Psoas muscle (tissue), 8 donors: ENCODE data around the gene DENND1A. TPM values are rescaled to one million over a fixed set of nuclear protein-coding genes. Genes with fewer than 3 reads are reported as not detected.

Experiments
- ATAC-seq, 4 donors: fragments of 200-7000 bp; cut with Tn5 transposase; one replicate each; pipeline ENCODE4 v1.9.1; 2020; ENCODE audit warnings: moderate library complexity in 3 of 4, mild to moderate bottlenecking in 2 of 4
- DNase-seq, 2 donors: peaks; one replicate each; pipeline ENCODE4 v3.0.0-alpha.2; 2020
- H3K27ac ChIP-seq: fragments of 200-600 bp; one replicate; pipeline ENCODE4 v1.8.0; 2022
- H3K27me3 ChIP-seq, 3 donors: fragments of 200-600 bp in 1 of 3; one replicate each; pipeline versions ENCODE4 v1.6.1 to v1.8.0; 2013 to 2022; ENCODE audit warnings: low read length in 2 of 3, mild to moderate bottlenecking in 2 of 3, moderate library complexity in 1 of 3; ENCODE audit not compliant: insufficient read depth in 3 of 3
- H3K36me3 ChIP-seq, 2 donors: fragments of 200-600 bp in 1 of 2; one replicate each; pipeline versions ENCODE4 v1.6.1 to v1.8.0; 2013 to 2022; ENCODE audit warnings: low read depth in 1 of 2, mild to moderate bottlenecking in 1 of 2, moderate library complexity in 1 of 2; ENCODE audit not compliant: insufficient read depth in 1 of 2
- H3K4me1 ChIP-seq: fragments of 200-600 bp; one replicate; pipeline ENCODE4 v1.8.0; 2022
- H3K4me3 ChIP-seq: fragments of 200-600 bp; one replicate; pipeline ENCODE4 v1.8.0; 2022; ENCODE audit warnings: mild to moderate bottlenecking
- H3K9me3 ChIP-seq: fragments of 200-600 bp; one replicate; pipeline ENCODE4 v1.8.0; 2022
- WGBS, 3 donors: extraction: QIAGEN DNeasy Blood & Tissue Kit; methylation state at CpG; one replicate each; pipeline versions ENCODE4 v1.1.6 to v1.1.7; 2013; 5-methylcytosine and 5-hydroxymethylcytosine counted together
- intact Hi-C, 2 donors: fragments of 100-400 bp; cut with DNase I; formaldehyde crosslinking; loops; one replicate each; pipeline versions ENCODE4 v1.11.0 to v1.14.2; 2022
- polyA plus RNA-seq, 3 donors: library from polyadenylated mRNA; stranded (reverse); fragments of 200-250 nt; gene quantifications; one replicate each; pipeline ENCODE4 v1.2.3, GENCODE V29; 2013
- total RNA-seq, 4 donors: library from RNA; stranded (reverse); fragmentation: NEBNext Ultra II Directional in 2 of 4; extraction: Animal tissue kit (Norgen Biotek cat#: 25700) in 2 of 4; gene quantifications; one replicate each; pipeline versions ENCODE4 v1.2.1 to v1.2.4, GENCODE V29; 2021 to 2023
- TF ChIP-seq, protein P1 (sequence below): fragments of 200-600 bp; IDR thresholded peaks from one replicate; pipeline ENCODE4 v1.8.0; 2022; ENCODE audit warnings: antibody characterized with exemption
- donor health status: healthy with polysubstance abuse.
- donor health status: DM: no; HTN: no; CAD: no; lungs with moderate emphysema.
- donor health status: Bipolar disorder and iron deficiency.
- donor health status: healthy.
- donor health status: DM: yes; HTN: yes; CAD: no.
- donor health status: DM: no; HTN: no; CAD: no.
- donor health status: DM: no; HTN: no; CAD: no.
- donor health status: DM: yes; HTN: yes; CAD: no.

DENND1A gene
- total and polyA plus RNA-seq, 7 donors, result 6.1 to 17.3 (median 13.9) TPM

DNA sequence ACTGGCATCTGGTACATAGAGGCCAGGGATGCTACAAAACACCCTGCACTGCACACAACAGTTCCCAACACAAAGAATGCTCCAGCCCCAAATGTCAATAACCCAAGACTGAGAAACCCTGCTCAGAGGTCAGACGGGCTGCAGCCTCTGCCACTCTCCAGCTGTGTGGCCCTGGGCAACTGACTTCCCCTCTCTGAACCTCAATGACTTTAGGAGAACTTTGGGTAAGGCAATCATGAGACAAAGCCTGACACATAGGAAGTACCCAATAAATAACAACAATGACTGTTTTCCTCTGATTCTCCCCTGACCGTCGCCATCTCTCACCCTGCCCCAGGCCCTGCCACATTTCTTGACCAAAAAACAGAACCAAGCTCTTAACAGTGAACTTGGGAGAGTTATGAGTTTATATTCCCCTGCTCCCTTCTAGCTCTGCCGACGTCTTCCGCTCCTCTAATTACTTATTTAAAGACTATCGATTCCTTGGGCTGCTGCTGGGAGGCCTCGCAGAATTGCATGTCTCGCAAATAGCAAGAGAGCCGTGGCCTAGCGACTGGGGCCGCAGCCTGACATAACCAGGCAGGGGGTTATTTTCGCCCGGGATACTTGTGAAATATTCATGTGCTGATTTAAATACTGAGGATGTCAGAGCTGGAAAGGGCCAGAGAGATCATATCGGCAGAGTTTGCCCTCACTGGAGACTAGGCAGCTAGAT is 598.4 kb downstream of the DENND1A start:
- intact Hi-C loops, result no loop called here
- H3K9me3 ChIP-seq, result no peaks in the 10 kb centered on the region
- H3K27ac ChIP-seq, result no peak overlapping the region
- ATAC-seq, result no peak
- DNase-seq, result no peak
- no peaks in the 10 kb centered on the region for H3K36me3 ChIP-seq
- H3K27me3 ChIP-seq, result no peaks in the 10 kb centered on the region
- 88 to 90% (median 89%) methylated on average over 15 of the region's 15 CpGs for WGBS, 3 donors
- TF ChIP-seq, protein P1, sequence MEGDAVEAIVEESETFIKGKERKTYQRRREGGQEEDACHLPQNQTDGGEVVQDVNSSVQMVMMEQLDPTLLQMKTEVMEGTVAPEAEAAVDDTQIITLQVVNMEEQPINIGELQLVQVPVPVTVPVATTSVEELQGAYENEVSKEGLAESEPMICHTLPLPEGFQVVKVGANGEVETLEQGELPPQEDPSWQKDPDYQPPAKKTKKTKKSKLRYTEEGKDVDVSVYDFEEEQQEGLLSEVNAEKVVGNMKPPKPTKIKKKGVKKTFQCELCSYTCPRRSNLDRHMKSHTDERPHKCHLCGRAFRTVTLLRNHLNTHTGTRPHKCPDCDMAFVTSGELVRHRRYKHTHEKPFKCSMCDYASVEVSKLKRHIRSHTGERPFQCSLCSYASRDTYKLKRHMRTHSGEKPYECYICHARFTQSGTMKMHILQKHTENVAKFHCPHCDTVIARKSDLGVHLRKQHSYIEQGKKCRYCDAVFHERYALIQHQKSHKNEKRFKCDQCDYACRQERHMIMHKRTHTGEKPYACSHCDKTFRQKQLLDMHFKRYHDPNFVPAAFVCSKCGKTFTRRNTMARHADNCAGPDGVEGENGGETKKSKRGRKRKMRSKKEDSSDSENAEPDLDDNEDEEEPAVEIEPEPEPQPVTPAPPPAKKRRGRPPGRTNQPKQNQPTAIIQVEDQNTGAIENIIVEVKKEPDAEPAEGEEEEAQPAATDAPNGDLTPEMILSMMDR, result no peak
- peaks cover 3% of the 10 kb centered on the region for H3K4me1 ChIP-seq
- no peak overlapping the region for H3K4me3 ChIP-seq

Other genes with a start within 250 kb of the DENND1A start
- not detected for gene LHX2, start 81.6 kb upstream of the DENND1A start, total RNA-seq
- gene LHX2, start 81.6 kb upstream of the DENND1A start, polyA plus RNA-seq, result not detected